ENCODE measurements around the gene RNF17.
"Not testable (repeated sequence)": the region's sequence is repeated elsewhere in the genome, so short reads cannot be mapped to it uniquely, and the experiment has no call there.

RNF17 gene

GRCh38 chr13:24748061-24748400 is 15.9 kb upstream of the RNF17 start:
- no peak for ATAC-seq (replicated peaks; ENCODE audit: extremely low read depth, poor library complexity, severe bottlenecking)
- peaks cover 91% of the 10 kb centered on the region for H3K27me3 Mint-ChIP-seq
- H3K9me3 Mint-ChIP-seq, result no peaks in the 10 kb centered on the region
- peak overlapping the region; percentile 20 for H3K4me3 Mint-ChIP-seq
- no peaks in the 10 kb centered on the region for H3K36me3 Mint-ChIP-seq (ENCODE audit: insufficient read depth)
- peaks cover 6% of the 10 kb centered on the region for H3K4me1 Mint-ChIP-seq
- no peak for DNase-seq (ENCODE audit: low spot score in 2 of 2)
- no peak overlapping the region for H3K27ac Mint-ChIP-seq (ENCODE audit: low read depth)

- H3K36me3 Mint-ChIP-seq (ENCODE audit: insufficient read depth), result no peaks in the 10 kb centered on the region
- H3K4me3 Mint-ChIP-seq, result no peak overlapping the region
- H3K27ac Mint-ChIP-seq (ENCODE audit: low read depth), result no peak overlapping the region
- H3K9me3 Mint-ChIP-seq, result no peaks in the 10 kb centered on the region
- peaks cover 46% of the 10 kb centered on the region for H3K27me3 Mint-ChIP-seq
- DNase-seq (ENCODE audit: low spot score in 2 of 2), result no peak
- no peak for ATAC-seq (replicated peaks; ENCODE audit: extremely low read depth, poor library complexity, severe bottlenecking)
- H3K4me1 Mint-ChIP-seq, result no peaks in the 10 kb centered on the region
Observed at GRCh38 chr13:24759197-24759596, 4.8 kb upstream of the RNF17 start.

GRCh38 chr13:24764276-24764630 is 284 bp downstream of the RNF17 start:
- H3K27ac Mint-ChIP-seq (ENCODE audit: low read depth), result no peak overlapping the region
- H3K36me3 Mint-ChIP-seq (ENCODE audit: insufficient read depth), result no peaks in the 10 kb centered on the region
- H3K9me3 Mint-ChIP-seq, result no peaks in the 10 kb centered on the region
- DNase-seq (ENCODE audit: low spot score in 2 of 2), result no peak
- no peak for ATAC-seq (replicated peaks; ENCODE audit: extremely low read depth, poor library complexity, severe bottlenecking)
- peaks cover 16% of the 10 kb centered on the region for H3K27me3 Mint-ChIP-seq
- no peaks in the 10 kb centered on the region for H3K4me1 Mint-ChIP-seq
- no peak overlapping the region for H3K4me3 Mint-ChIP-seq

GRCh38 chr13:24777171-24777570 is 13.2 kb downstream of the RNF17 start:
- Mint-ChIP-seq H3K36me3 (ENCODE audit: insufficient read depth) (no peaks in the 10 kb centered on the region), H3K27ac (ENCODE audit: low read depth) (no peak overlapping the region), H3K9me3 (no peaks in the 10 kb centered on the region), H3K4me1 (no peaks in the 10 kb centered on the region), H3K4me3 (no peak overlapping the region), H3K27me3 (peaks cover 32% of the 10 kb centered on the region)
- no peak for DNase-seq (ENCODE audit: low spot score in 2 of 2)
- no peak for ATAC-seq (replicated peaks; ENCODE audit: extremely low read depth, poor library complexity, severe bottlenecking)

- H3K36me3 Mint-ChIP-seq (ENCODE audit: insufficient read depth), result no peaks in the 10 kb centered on the region
Observed at GRCh38 chr13:24784319-24784718, 20.4 kb downstream of the RNF17 start.

GRCh38 chr13:24788538-24788937 is 24.6 kb downstream of the RNF17 start:
- DNase-seq (ENCODE audit: low spot score in 2 of 2) (no peak), ATAC-seq (replicated peaks; ENCODE audit: extremely low read depth, poor library complexity, severe bottlenecking) (no peak)
- peaks cover 88% of the 10 kb centered on the region for H3K27me3 Mint-ChIP-seq
- no peak overlapping the region for H3K4me3 Mint-ChIP-seq
- H3K4me1 Mint-ChIP-seq, result no peaks in the 10 kb centered on the region
- peaks cover 12% of the 10 kb centered on the region for H3K9me3 Mint-ChIP-seq
- H3K36me3 Mint-ChIP-seq (ENCODE audit: insufficient read depth), result no peaks in the 10 kb centered on the region
- H3K27ac Mint-ChIP-seq (ENCODE audit: low read depth), result no peak overlapping the region

More at GRCh38 chr13:24784319-24784718, 20.4 kb downstream of the RNF17 start:
- H3K27me3 Mint-ChIP-seq, result peaks cover 68% of the 10 kb centered on the region
- no peak for DNase-seq (ENCODE audit: low spot score in 2 of 2)
- H3K4me1 Mint-ChIP-seq, result no peaks in the 10 kb centered on the region
- no peak for ATAC-seq (replicated peaks; ENCODE audit: extremely low read depth, poor library complexity, severe bottlenecking)
- H3K27ac Mint-ChIP-seq (ENCODE audit: low read depth), result no peak overlapping the region
- no peak overlapping the region for H3K4me3 Mint-ChIP-seq
- H3K9me3 Mint-ChIP-seq, result peaks cover 12% of the 10 kb centered on the region

GRCh38 chr13:24802074-24802473 is 38.1 kb downstream of the RNF17 start:
- Mint-ChIP-seq H3K36me3 (ENCODE audit: insufficient read depth) (no peaks in the 10 kb centered on the region), H3K4me1 (no peaks in the 10 kb centered on the region), H3K9me3 (no peaks in the 10 kb centered on the region), H3K27ac (ENCODE audit: low read depth) (no peak overlapping the region), H3K4me3 (no peak overlapping the region), H3K27me3 (peaks cover 52% of the 10 kb centered on the region)
- no peak for DNase-seq (ENCODE audit: low spot score in 2 of 2)
- no peak for ATAC-seq (replicated peaks; ENCODE audit: extremely low read depth, poor library complexity, severe bottlenecking)

- H3K4me3 Mint-ChIP-seq, result no peak overlapping the region
- H3K9me3 Mint-ChIP-seq, result no peaks in the 10 kb centered on the region
- DNase-seq (ENCODE audit: low spot score in 2 of 2) (no peak), ATAC-seq (replicated peaks; ENCODE audit: extremely low read depth, poor library complexity, severe bottlenecking) (no peak)
- peaks cover 70% of the 10 kb centered on the region for H3K27me3 Mint-ChIP-seq
- no peaks in the 10 kb centered on the region for H3K4me1 Mint-ChIP-seq
- H3K36me3 Mint-ChIP-seq (ENCODE audit: insufficient read depth), result no peaks in the 10 kb centered on the region
- no peak overlapping the region for H3K27ac Mint-ChIP-seq (ENCODE audit: low read depth)
Observed at GRCh38 chr13:24821207-24821606, 57.2 kb downstream of the RNF17 start.

GRCh38 chr13:24822640-24823039 is 58.7 kb downstream of the RNF17 start:
- ATAC-seq (replicated peaks; ENCODE audit: extremely low read depth, poor library complexity, severe bottlenecking) (no peak), DNase-seq (ENCODE audit: low spot score in 2 of 2) (no peak)
- Mint-ChIP-seq H3K9me3 (no peaks in the 10 kb centered on the region), H3K4me3 (no peak overlapping the region), H3K4me1 (no peaks in the 10 kb centered on the region), H3K27me3 (peaks cover 56% of the 10 kb centered on the region), H3K36me3 (ENCODE audit: insufficient read depth) (no peaks in the 10 kb centered on the region), H3K27ac (ENCODE audit: low read depth) (no peak overlapping the region)

- not testable (repeated sequence) for H3K4me1 Mint-ChIP-seq; H3K36me3 Mint-ChIP-seq (ENCODE audit: insufficient read depth); ATAC-seq (replicated peaks; ENCODE audit: extremely low read depth, poor library complexity, severe bottlenecking); H3K27ac Mint-ChIP-seq (ENCODE audit: low read depth); DNase-seq (ENCODE audit: low spot score in 2 of 2); H3K4me3 Mint-ChIP-seq; H3K9me3 Mint-ChIP-seq
- H3K27me3 Mint-ChIP-seq, result peaks cover 55% of the 10 kb centered on the region
Observed at GRCh38 chr13:24823122-24823710, 59.2 kb downstream of the RNF17 start.

- H3K27ac Mint-ChIP-seq (ENCODE audit: low read depth), result no peak overlapping the region
- no peaks in the 10 kb centered on the region for H3K9me3 Mint-ChIP-seq
- ATAC-seq (replicated peaks; ENCODE audit: extremely low read depth, poor library complexity, severe bottlenecking) (no peak), DNase-seq (ENCODE audit: low spot score in 2 of 2) (no peak)
- H3K27me3 Mint-ChIP-seq, result peaks cover 52% of the 10 kb centered on the region
- H3K36me3 Mint-ChIP-seq (ENCODE audit: insufficient read depth), result no peaks in the 10 kb centered on the region
- no peak overlapping the region for H3K4me3 Mint-ChIP-seq
- H3K4me1 Mint-ChIP-seq, result no peaks in the 10 kb centered on the region
Observed at GRCh38 chr13:24827799-24828198, 63.8 kb downstream of the RNF17 start.

GRCh38 chr13:24834902-24835510 is 71.0 kb downstream of the RNF17 start:
- Mint-ChIP-seq H3K4me3 (no peak overlapping the region), H3K36me3 (ENCODE audit: insufficient read depth) (no peaks in the 10 kb centered on the region), H3K27me3 (peaks cover 77% of the 10 kb centered on the region), H3K4me1 (no peaks in the 10 kb centered on the region), H3K27ac (ENCODE audit: low read depth) (no peak overlapping the region), H3K9me3 (no peaks in the 10 kb centered on the region)
- ATAC-seq (replicated peaks; ENCODE audit: extremely low read depth, poor library complexity, severe bottlenecking), result no peak
- DNase-seq (ENCODE audit: low spot score in 2 of 2), result no peak

- H3K36me3 Mint-ChIP-seq (ENCODE audit: insufficient read depth); H3K4me1 Mint-ChIP-seq; H3K27ac Mint-ChIP-seq (ENCODE audit: low read depth); H3K9me3 Mint-ChIP-seq; H3K4me3 Mint-ChIP-seq; ATAC-seq (replicated peaks; ENCODE audit: extremely low read depth, poor library complexity, severe bottlenecking); DNase-seq (ENCODE audit: low spot score in 2 of 2): not testable (repeated sequence)
- H3K27me3 Mint-ChIP-seq, result peaks cover 61% of the 10 kb centered on the region
Observed at GRCh38 chr13:24837528-24837927, 73.6 kb downstream of the RNF17 start.

Measured in central memory CD8-positive, alpha-beta T cell (primary cell).